Prostate gland (tissue), 2 donors: ENCODE data around the gene PDXP. TPM values are rescaled to one million over a fixed set of nuclear protein-coding genes. Genes with fewer than 3 reads are reported as not detected.
A peak's percentile ranks its signal among the peaks of the same experiment; 100 is the strongest.

ENCODE experiments used
- DNase-seq: peaks from one replicate; pipeline ENCODE4 v3.0.0-alpha.2; 2019; ENCODE audit warnings: low spot score
- H3K27ac ChIP-seq, 2 donors: fragments of 200-600 bp; sonication (generic); 2 replicates each; pipeline ENCODE4 v1.5.1; 2017 to 2019
- H3K27me3 ChIP-seq: fragments of 200-600 bp; sonication (generic); replicated peaks from 2 replicates; pipeline ENCODE4 v1.5.1; 2019; ENCODE audit not compliant: insufficient read depth
- H3K36me3 ChIP-seq, 2 donors: fragments of 200-600 bp; sonication (generic); 1 replicate in 1 of 2; 2 replicates in 1 of 2; pipeline versions ENCODE4 v1.5.1 to v1.8.1; 2017 to 2019
- H3K4me1 ChIP-seq: fragments of 200-600 bp; sonication (generic); replicated peaks from 2 replicates; pipeline ENCODE4 v1.5.1; 2019
- H3K4me3 ChIP-seq, 2 donors: fragments of 200-600 bp; sonication (generic); 2 replicates each; pipeline ENCODE4 v1.5.1; 2017 to 2019
- H3K9me3 ChIP-seq: fragments of 200-600 bp; sonication (generic); 2 replicates; pipeline ENCODE4 v1.5.1; 2017
- CTCF ChIP-seq, 4 experiments: fragments of 200-600 bp in 2 of 4; fragments of 450-650 bp in 2 of 4; sonication (generic) in 2 of 4; IDR thresholded peaks; 1 replicate in 3 of 4; 2 replicates in 1 of 4; pipeline ENCODE4 v1.5.1; 2016 to 2019; ENCODE audit warnings: antibody characterized with exemption in 4 of 4, mild to moderate bottlenecking in 2 of 4, moderate library complexity in 2 of 4
- POLR2A ChIP-seq: fragments of 450-650 bp; IDR thresholded peaks from one replicate; pipeline ENCODE4 v1.6.1; 2016; ENCODE audit warnings: antibody characterized with exemption, mild to moderate bottlenecking
- POLR2AphosphoS5 ChIP-seq: sonication (generic); formaldehyde crosslinking; IDR thresholded peaks from one replicate; pipeline ENCODE4 v1.6.1; 2017; ENCODE audit warnings: antibody characterized with exemption
- WGBS: methylation state at CpG from one replicate; pipeline ENCODE4 v1.1.5; 2018; 5-methylcytosine and 5-hydroxymethylcytosine counted together
- intact Hi-C: fragments of 100-400 bp; cut with DNase I; formaldehyde crosslinking; loops from one replicate; pipeline ENCODE4 v1.14.2; 2022
- total RNA-seq, 2 donors: library from RNA; depleted of rRNA; stranded (reverse); fragments of >200 nt; gene quantifications; one replicate each; pipeline ENCODE4 v1.1.0, GENCODE V29; 2016

The PDXP gene
- total RNA-seq, 2 donors from 2014 or later, result 12.9 to 87.8 TPM

DNA sequence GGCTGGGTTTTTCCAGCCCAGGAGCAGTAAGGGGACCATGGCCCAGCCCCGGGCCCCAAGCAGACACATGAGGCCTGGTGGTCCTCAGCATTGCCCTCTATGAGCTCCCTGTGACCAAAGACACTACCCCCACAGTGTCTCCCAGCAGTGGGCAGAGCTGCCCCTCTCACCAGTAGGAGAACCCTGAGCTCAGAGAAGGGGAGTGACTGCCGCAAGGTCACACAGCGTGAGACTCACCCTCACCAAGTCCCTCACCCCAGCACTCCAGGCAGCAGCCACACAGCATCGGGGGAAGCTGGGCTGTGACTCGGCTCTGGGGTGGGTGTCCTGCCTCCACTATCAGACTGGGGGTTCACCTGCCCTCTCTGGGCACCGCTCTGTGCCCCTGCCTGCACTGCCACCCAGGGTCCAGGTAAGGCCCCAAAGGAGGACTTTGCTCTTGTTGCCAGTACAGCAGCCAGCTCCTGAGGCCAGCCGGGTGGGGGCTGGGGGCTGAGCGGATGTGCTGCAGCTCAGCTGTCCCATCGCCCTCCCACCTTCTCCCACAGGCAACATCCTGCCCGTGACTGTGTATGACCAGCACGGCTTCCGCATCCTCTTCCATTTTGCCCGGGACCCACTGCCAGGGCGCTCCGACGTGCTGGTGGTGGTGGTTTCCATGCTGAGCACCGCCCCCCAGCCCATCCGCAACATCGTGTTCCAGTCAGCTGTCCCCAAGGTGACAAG lies 26.9 kb upstream of the PDXP start:
- Histone ChIP-seq H3K27me3 (no peaks in the 10 kb centered on the region), H3K27ac (no peak overlapping the region), H3K9me3 (no peaks in the 10 kb centered on the region), H3K4me1 (peaks cover 4% of the 10 kb centered on the region), H3K36me3 (peaks cover 0 to 9% of the 10 kb centered on the region in 2 donors), H3K4me3 (no peak overlapping the region)
- WGBS, result 88% methylated on average over 19 of the region's 19 CpGs
- TF ChIP-seq CTCF (IDR thresholded peaks at IDR 0.05) (no peak), POLR2A (no peak), POLR2AphosphoS5 (no peak)
- intact Hi-C loops, result no loop called here
- DNase-seq, result no peak

DNA sequence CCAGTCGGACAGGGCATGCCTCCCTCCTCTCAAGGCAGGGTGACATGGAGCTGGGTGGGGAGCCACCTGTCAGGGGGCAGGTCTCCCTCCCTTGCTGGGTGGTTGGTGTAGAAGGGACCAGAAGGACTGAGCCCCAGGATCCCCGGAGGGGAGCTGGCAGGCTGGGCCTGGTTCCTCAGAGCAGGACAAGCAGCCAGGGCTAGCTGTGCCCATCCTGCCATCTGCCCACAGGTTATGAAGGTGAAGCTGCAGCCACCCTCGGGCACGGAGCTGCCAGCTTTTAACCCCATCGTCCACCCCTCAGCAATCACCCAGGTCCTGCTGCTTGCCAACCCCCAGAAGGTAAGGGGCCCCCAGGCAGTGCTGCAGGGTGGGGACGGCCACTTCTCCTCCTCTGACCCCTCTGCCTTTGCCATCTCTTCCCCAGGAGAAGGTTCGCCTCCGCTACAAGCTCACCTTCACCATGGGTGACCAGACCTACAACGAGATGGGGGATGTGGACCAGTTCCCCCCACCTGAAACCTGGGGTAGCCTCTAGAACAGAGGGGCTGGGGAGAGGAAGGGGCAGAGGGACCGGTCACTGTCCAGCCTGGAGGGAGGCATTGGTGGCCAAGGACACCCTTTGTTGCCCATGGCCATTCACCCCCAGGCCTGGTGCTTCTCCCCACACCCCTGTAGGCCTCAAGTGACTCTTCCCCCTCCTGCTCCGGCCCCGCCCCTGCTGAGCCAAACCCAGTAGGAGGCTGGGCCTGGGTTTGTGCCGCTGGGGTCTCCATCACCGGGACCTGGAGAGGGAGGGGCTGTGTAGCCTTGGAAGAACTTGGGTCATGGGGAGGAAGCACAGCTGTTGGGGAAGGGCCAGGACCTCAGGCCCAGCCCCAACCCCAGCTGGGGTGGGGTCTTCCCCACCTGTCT lies 26.1 kb upstream of the PDXP start:
- TF ChIP-seq POLR2A (no peak), CTCF (IDR thresholded peaks at IDR 0.05) (no peak), POLR2AphosphoS5 (no peak)
- 73% methylated on average over 14 of the region's 14 CpGs for WGBS
- Histone ChIP-seq H3K36me3 (peaks cover 0 to 9% of the 10 kb centered on the region in 2 donors), H3K9me3 (no peaks in the 10 kb centered on the region), H3K27me3 (no peaks in the 10 kb centered on the region), H3K4me1 (no peaks in the 10 kb centered on the region), H3K27ac (peak overlapping the region; percentile 50 to 59), H3K4me3 (no peak overlapping the region)
- no peak for DNase-seq
- intact Hi-C loops, result no loop called here

DNA sequence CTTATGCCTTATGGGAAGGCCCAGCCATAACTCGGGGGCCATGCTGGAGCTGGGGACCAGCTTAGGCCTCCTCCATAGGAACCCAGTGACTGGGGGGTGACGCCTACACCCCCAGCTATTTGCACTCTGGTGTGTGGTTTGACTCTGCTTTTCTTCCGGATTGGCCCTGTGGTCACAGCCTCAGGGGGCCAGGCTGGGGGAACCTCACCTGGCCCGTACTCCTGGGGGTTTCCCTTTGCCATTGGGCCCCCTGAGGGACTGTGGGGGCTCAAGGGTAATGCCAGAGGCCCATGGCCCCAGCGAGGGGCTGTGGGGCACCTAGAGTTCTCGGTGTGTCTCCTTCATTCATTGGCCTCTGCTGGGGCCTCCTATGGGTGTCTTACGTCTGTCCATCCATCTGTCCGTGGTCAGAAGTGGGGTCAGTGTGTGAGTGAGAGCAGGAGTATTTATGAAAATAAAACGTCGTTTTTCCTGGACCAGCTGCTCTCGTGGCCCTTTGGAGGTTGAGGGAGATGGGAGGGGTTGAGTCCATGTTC lies 25.4 kb upstream of the PDXP start:
- no peaks in the 10 kb centered on the region for H3K4me1 ChIP-seq
- H3K36me3 ChIP-seq, result peaks cover 0 to 9% of the 10 kb centered on the region in 2 donors
- no peaks in the 10 kb centered on the region for H3K9me3 ChIP-seq
- TF ChIP-seq POLR2AphosphoS5, result no peak
- no peak for TF ChIP-seq CTCF (IDR thresholded peaks at IDR 0.05)
- DNase-seq, result no peak
- whole genome bisulfite sequencing, result 45% methylated on average over 11 of the region's 11 CpGs
- intact Hi-C loops, result no loop called here
- no peak overlapping the region for H3K4me3 ChIP-seq
- H3K27me3 ChIP-seq, result no peaks in the 10 kb centered on the region
- H3K27ac ChIP-seq, result peak overlapping the region; percentile 50 to 59

DNA sequence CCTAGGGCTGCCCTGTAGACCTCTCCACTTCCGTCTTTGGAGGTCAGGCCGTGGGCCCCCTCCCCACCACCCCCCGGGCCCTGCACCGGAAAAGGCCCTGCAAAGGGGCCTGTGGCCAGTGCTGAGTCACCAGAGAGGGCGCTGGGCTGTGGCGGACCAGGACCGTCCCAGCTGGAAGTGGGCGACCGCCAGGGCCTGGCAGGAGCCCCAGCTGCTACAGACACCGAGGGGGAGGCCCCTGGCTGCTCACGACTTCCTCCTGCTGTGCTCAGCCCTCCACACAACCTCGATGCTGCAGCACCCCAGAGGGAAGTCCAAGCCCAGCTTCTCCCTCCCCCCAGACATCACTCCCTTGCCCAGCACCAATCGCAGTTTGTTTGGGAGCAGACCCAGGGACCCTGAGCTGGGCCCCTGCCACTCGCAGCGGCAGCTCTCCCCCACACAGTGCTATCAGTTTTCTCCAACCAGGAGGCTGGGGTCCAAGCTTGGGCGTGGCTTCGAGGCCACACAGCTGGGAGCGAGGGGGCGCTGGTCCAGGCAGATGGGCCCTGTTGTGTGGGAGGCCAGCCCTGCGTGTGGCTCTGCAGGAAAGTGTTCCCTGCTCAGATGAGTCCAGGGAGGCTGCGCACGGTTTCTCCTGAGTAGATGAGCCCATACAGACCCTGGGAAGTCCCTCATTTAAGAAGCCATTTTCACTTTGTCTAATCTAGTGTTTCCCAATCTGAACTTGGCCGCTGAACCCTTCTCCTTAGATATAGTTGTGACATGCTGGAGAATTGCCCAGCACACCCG lies 24.7 kb upstream of the PDXP start:
- H3K4me1 ChIP-seq, result no peaks in the 10 kb centered on the region
- no peaks in the 10 kb centered on the region for H3K9me3 ChIP-seq
- TF ChIP-seq POLR2A (no peak), POLR2AphosphoS5 (no peak), CTCF (IDR thresholded peaks at IDR 0.05) (peak in 2 of 4 experiments; percentile 21 to 28)
- H3K27me3 ChIP-seq, result no peaks in the 10 kb centered on the region
- peak; percentile 40 for DNase-seq
- peak overlapping the region; percentile 50 to 59 for H3K27ac ChIP-seq
- no peak overlapping the region for H3K4me3 ChIP-seq
- peaks cover 0 to 4% of the 10 kb centered on the region in 2 donors for H3K36me3 ChIP-seq
- WGBS, result 8% methylated on average over 19 of the region's 24 CpGs
- intact Hi-C loops, result no loop called here
